ENCODE results near the gene RSRC1. TPM values are rescaled to one million over a fixed set of nuclear protein-coding genes. Genes with fewer than 3 reads are reported as not detected.

The RSRC1 gene
- total and polyA plus RNA-seq, 2 of the 8 experiments (the other 6 are each of a cell fraction or from before 2014, with no cell fraction given), result 2.0 to 27.9 TPM

- TF ChIP-seq CHD7 (IDR thresholded peaks at IDR 0.05; ENCODE audit: insufficient replicate concordance, low read length) (no peak), USF2 (IDR thresholded peaks at IDR 0.05; ENCODE audit: low read length) (no peak), EZH2 (IDR thresholded peaks at IDR 0.05; ENCODE audit: low read depth, low read length, severe bottlenecking) (no peak)
Observed at GRCh38 chr3:158471639-158472294, 361.9 kb downstream of the RSRC1 start (continued).

Measured in H1 (cell line).